GM18519 (cell line): ENCODE results near the gene SNX25.
"Not testable (repeated sequence)": the region's sequence is repeated elsewhere in the genome, so short reads cannot be mapped to it uniquely, and the experiment has no call there.

Experiments
- ATAC-seq: cut with Tn5 transposase; IDR thresholded peaks from one replicate; pipeline ENCODE4 v1.9.1; 2021; ENCODE audit warnings: mild to moderate bottlenecking, moderate library complexity; ENCODE audit not compliant: unreplicated experiment, low FRiP score

The SNX25 gene

GRCh38 chr4:185257694-185258093 lies 48.3 kb downstream of the SNX25 start:
- ATAC-seq: no peak

DNA sequence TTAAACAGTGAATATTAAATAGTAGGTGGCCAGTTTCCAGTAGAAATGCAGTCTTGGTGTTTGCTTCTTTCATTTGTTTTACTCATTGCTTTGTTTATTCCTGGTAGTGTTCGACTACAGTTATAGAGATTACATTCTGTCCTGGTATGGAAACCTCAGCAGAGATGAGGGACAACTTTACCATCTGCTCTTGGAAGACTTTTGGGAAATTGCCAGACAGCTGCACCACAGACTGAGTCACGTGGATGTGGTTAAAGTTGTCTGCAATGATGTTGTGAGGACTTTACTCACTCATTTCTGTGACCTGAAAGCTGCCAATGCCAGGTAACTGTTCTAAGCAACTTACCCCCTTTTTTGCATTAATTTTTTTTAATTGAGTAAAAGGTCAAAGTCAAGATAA lies 49.3 kb downstream of the SNX25 start:
- ATAC-seq: not testable (repeated sequence)

DNA sequence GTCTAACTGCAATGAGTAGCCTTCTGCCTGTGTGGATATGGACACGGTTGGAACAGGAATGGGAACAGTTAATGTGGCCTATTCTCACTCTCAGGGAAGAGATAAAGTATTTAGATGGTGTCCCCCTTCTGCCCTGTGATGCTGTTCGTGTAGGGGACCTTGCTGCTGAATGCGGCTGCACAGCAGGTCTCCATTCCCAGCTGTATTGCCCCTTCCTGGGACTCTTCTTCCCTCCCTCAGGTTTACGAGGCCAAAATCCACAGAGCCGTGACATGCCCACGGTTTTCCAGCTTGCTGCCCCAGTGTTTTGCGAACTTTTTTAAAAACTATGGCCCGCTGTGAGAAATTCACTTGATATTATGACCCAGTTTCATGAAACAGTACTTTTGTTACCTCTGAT lies 50.3 kb downstream of the SNX25 start:
- no peak for ATAC-seq

GRCh38 chr4:185261946-185262345 lies 52.5 kb downstream of the SNX25 start:
- ATAC-seq: no peak

DNA sequence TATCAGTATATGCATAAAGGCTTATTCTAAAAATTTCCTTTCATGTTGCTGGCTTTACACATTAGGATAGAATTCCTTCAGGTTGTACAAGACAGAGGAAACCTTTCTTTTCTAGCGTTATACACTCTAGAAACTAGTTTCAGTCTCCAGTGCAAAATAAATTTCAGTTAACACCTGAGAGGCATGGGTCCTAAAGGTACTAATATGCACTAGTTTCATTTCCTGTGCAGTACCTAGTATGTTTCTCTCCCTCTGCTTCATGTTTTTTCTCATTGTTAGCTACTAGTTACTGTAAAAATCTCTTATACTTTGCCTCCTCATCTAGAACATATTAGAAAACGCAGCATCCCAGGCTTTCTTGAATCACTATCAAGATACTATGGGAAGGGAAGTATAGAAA lies 54.0 kb downstream of the SNX25 start:
- ATAC-seq: peak; percentile 45

DNA sequence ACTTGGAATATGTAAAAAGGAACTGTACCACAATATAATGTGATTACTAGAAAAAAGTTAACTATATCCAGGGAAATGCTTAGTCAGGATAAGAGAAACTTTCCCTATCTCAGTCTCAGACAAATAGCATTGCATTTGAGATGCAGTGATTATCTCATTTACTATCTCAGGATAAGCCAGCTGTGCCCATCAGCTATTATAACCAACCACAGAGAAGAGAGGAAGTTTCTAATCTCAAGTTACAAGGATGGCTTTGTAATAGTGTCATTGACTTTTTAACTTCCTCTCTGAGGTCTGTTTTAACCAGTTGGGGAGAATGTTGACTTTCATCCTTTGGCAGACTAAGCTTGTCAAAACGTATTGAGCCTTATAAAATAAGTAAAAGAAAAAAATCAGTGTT lies 56.5 kb downstream of the SNX25 start:
- peak; percentile 74 for ATAC-seq

DNA sequence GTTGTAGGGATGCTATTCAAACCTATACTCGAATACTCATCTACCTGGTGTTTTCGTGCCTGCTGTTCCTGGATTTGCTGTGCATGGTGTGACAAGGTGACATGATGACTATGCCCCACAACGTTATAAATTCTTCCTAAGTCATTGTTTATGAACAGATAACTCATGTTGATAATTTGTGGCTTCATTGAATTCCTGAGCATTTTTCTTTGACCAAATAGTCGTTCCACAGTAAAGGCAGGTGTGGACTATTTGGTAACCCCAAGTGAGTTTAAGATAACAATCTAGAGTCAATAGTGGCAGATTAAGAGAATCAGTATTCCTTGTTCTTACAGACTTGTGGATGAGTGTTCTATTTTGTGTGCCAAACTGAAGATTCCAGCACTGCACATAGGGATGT lies 59.9 kb downstream of the SNX25 start:
- no peak for ATAC-seq

DNA sequence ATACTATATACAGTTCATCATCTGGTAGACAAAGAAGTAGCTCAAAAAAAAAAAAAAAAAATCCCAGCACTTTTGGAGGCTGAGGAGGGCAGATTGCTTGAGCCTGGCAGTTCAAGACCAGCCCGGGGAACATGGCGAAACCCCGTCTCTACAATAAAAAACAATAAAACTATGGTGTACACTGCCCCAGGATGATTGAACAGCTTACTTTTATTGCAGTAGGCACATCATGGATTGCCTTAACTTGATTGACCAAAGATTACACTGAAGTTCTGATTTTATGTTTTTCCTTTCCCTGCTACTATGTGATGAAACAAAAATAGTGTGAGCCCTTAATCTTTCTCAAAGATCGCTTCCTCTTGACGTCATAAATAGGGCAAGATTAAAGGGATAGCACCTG lies 60.6 kb downstream of the SNX25 start:
- ATAC-seq: no peak

- ATAC-seq: no peak
Measured at GRCh38 chr4:185270885-185271284, 61.5 kb downstream of the SNX25 start.

DNA sequence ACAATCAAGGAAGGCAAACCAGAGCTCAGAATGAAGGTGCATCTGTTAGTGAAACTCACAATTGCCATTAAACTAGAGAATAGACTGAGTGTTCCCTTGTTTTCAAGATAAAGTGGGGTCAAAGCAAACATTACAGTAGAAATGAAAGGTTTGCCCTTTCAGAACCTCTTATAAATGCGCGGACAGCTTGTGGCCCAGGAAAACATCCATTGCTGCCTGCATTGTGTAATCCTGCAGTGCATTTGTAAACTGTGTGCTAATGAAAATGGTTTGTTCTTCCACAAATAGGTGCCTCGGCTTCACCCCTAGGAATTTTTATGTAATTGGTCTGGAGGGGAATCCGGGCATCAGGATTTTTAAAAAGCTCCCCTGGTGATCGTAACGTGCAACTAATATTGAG lies 62.8 kb downstream of the SNX25 start:
- ATAC-seq: no peak

- ATAC-seq: no peak
Measured at GRCh38 chr4:185275501-185275900, 66.1 kb downstream of the SNX25 start.

- ATAC-seq: no peak
Measured at GRCh38 chr4:185276036-185276435, 66.6 kb downstream of the SNX25 start.

- ATAC-seq: no peak
Measured at GRCh38 chr4:185278716-185279115, 69.3 kb downstream of the SNX25 start.

- no peak for ATAC-seq
Measured at GRCh38 chr4:185280608-185281007, 71.2 kb downstream of the SNX25 start.

- ATAC-seq: no peak
Measured at GRCh38 chr4:185282968-185283367, 73.6 kb downstream of the SNX25 start.

DNA sequence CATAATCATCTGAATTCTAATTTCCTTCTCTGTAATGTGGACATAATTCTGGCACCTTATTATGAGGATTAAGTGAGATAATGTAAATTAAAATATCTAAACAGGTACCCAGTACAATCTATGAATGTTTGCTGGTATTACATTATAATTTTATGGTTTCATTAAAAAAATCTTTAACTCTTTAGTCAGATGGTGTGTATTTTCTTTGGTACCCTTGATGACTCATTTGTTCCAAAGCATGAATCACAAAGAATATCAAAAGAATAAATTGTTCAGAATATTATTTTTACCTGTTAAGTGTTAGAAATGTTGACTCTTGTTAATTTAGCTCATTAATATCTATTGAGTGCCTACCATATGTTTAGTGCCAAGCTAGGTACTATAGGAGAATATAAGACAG lies 74.3 kb downstream of the SNX25 start:
- ATAC-seq: no peak

- no peak for ATAC-seq
Measured at GRCh38 chr4:185285632-185286393, 76.4 kb downstream of the SNX25 start.

GRCh38 chr4:185286571-185286970 lies 77.2 kb downstream of the SNX25 start:
- no peak for ATAC-seq

- no peak for ATAC-seq
Measured at GRCh38 chr4:185287031-185287430, 77.6 kb downstream of the SNX25 start.

GRCh38 chr4:185290018-185290607 lies 80.7 kb downstream of the SNX25 start:
- no peak for ATAC-seq

DNA sequence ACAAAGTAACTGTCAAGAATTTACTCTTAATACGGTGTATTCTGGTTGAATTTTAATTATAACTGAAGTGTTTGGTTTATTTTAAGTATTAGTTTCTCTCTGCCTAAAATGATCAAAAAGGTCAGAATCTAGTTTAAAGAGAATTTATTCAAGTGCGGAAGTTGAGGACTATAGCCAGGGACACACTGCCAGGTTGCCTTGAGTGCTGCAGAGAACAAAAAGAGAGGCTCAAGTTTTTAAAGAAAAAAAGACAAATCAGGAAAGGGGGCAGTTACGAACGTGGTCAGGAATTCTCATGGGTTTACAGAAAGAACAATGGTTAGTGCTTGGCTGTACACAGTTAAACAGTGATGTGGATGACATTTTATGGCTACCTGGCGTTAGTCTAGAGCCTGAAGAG lies 81.3 kb downstream of the SNX25 start:
- no peak for ATAC-seq

- ATAC-seq: no peak
Measured at GRCh38 chr4:185293202-185293601, 83.8 kb downstream of the SNX25 start.
